GM19397 (cell line): Measurements from ENCODE around the gene ARSI.

Experiments
- ATAC-seq: cut with Tn5 transposase; IDR thresholded peaks from one replicate; pipeline ENCODE4 v1.9.1; 2021; ENCODE audit warnings: mild to moderate bottlenecking, moderate library complexity; ENCODE audit not compliant: unreplicated experiment

ARSI gene

GRCh38 chr5:150327139-150327538, 24.4 kb upstream of the ARSI start:
- ATAC-seq = no peak

- ATAC-seq = no peak
Observed at GRCh38 chr5:150326707-150327106, 24.0 kb upstream of the ARSI start.

- no peak for ATAC-seq
Observed at GRCh38 chr5:150325426-150325825, 22.7 kb upstream of the ARSI start.

- no peak for ATAC-seq
Observed at GRCh38 chr5:150323819-150324218, 21.1 kb upstream of the ARSI start.

GRCh38 chr5:150323092-150323491, 20.4 kb upstream of the ARSI start:
- no peak for ATAC-seq

GRCh38 chr5:150322202-150322601, 19.5 kb upstream of the ARSI start:
- no peak for ATAC-seq

GRCh38 chr5:150321784-150322183, 19.1 kb upstream of the ARSI start:
- no peak for ATAC-seq

GRCh38 chr5:150321211-150321610, 18.5 kb upstream of the ARSI start:
- no peak for ATAC-seq

GRCh38 chr5:150320044-150320613, 17.4 kb upstream of the ARSI start:
- ATAC-seq = no peak

- no peak for ATAC-seq
Observed at GRCh38 chr5:150319484-150319790, 16.7 kb upstream of the ARSI start.

- no peak for ATAC-seq
Observed at GRCh38 chr5:150318613-150319483, 16.1 kb upstream of the ARSI start.

- no peak for ATAC-seq
Observed at GRCh38 chr5:150317048-150318003, 14.6 kb upstream of the ARSI start.

GRCh38 chr5:150316320-150316719, 13.6 kb upstream of the ARSI start:
- ATAC-seq = no peak

GRCh38 chr5:150315245-150315644, 12.5 kb upstream of the ARSI start:
- ATAC-seq = no peak

GRCh38 chr5:150313921-150314716, 11.4 kb upstream of the ARSI start:
- ATAC-seq = no peak

GRCh38 chr5:150313501-150313900, 10.8 kb upstream of the ARSI start:
- ATAC-seq = no peak

- ATAC-seq = no peak
Observed at GRCh38 chr5:150312518-150312917, 9.8 kb upstream of the ARSI start.

GRCh38 chr5:150311015-150311692, 8.4 kb upstream of the ARSI start:
- no peak for ATAC-seq

- ATAC-seq = no peak
Observed at GRCh38 chr5:150310246-150310645, 7.5 kb upstream of the ARSI start.

- ATAC-seq = no peak
Observed at GRCh38 chr5:150309886-150310239, 7.2 kb upstream of the ARSI start.
